Stomach (tissue), 9 donors: ENCODE data around the gene RENBP. TPM values are rescaled to one million over a fixed set of nuclear protein-coding genes. Genes with fewer than 3 reads are reported as not detected.

Source experiments
- DNase-seq, 2 donors: peaks; one replicate each; pipeline versions ENCODE4 v3.0.0 to v3.0.0-alpha.2; 2013 to 2019
- H3K27ac ChIP-seq, 5 donors: fragments of 200-600 bp in 4 of 5; sonication (generic) in 4 of 5; one replicate each; pipeline ENCODE4 v1.5.1; 2013 to 2019; ENCODE audit warnings: mild to moderate bottlenecking in 1 of 5, moderate library complexity in 1 of 5
- H3K27me3 ChIP-seq, 3 donors: fragments of 200-600 bp; sonication (generic); one replicate each; pipeline ENCODE4 v1.5.1; 2017 to 2019; ENCODE audit warnings: mixed run types in 1 of 3
- H3K36me3 ChIP-seq, 4 donors: fragments of 200-600 bp; sonication (generic); 1 replicate in 3 of 4; 2 replicates in 1 of 4; pipeline ENCODE4 v1.5.1; 2016 to 2019
- H3K4me1 ChIP-seq, 4 donors: fragments of 200-600 bp; sonication (generic); one replicate each; pipeline ENCODE4 v1.5.1; 2016 to 2019
- H3K4me3 ChIP-seq, 4 donors: fragments of 200-600 bp; sonication (generic) in 3 of 4; one replicate each; pipeline ENCODE4 v1.5.1; 2016 to 2019; ENCODE audit warnings: mild to moderate bottlenecking in 1 of 4
- H3K9me3 ChIP-seq, 4 donors: fragments of 200-600 bp; sonication (generic); one replicate each; pipeline ENCODE4 v1.5.1; 2016 to 2019
- EP300 ChIP-seq: sonication (generic); formaldehyde crosslinking; IDR thresholded peaks from one replicate; pipeline ENCODE4 v1.6.1; 2017; ENCODE audit warnings: antibody characterized with exemption
- POLR2A ChIP-seq, 4 donors: fragments of 450-650 bp; IDR thresholded peaks; one replicate each; pipeline ENCODE4 v1.6.1; 2016; ENCODE audit warnings: antibody characterized with exemption in 4 of 4, control low read depth in 2 of 4, mild to moderate bottlenecking in 1 of 4, moderate library complexity in 1 of 4
- POLR2AphosphoS5 ChIP-seq, 3 donors: sonication (generic); formaldehyde crosslinking; IDR thresholded peaks; one replicate each; pipeline ENCODE4 v1.6.1; 2016; ENCODE audit warnings: antibody characterized with exemption in 3 of 3
- whole genome bisulfite sequencing, 5 donors: extraction: QIAGEN DNeasy Blood & Tissue Kit in 3 of 5; methylation state at CpG; one replicate each; pipeline versions ENCODE4 v1.1.5 to v1.1.7; 2013 to 2018; 5-methylcytosine and 5-hydroxymethylcytosine counted together
- intact Hi-C: fragments of 100-400 bp; cut with DNase I; formaldehyde crosslinking; loops from one replicate; pipeline ENCODE4 v1.15.1; 2023; ENCODE audit warnings: low total_unique reads
- polyA plus RNA-seq, 3 donors: library from polyadenylated mRNA; stranded (reverse); fragments of 200-250 nt; gene quantifications; one replicate each; pipeline ENCODE4 v1.2.3, GENCODE V29; 2013
- total RNA-seq, 5 donors: library from RNA; depleted of rRNA; stranded (reverse); fragments of >200 nt; gene quantifications; one replicate each; pipeline versions ENCODE4 v1.1.0 to v1.2.3, GENCODE V29; 2014 to 2016
- TF ChIP-seq, protein P1 (sequence below), 7 experiments: fragments of 450-650 bp in 4 of 7; fragments of 200-600 bp in 3 of 7; sonication (generic) in 3 of 7; IDR thresholded peaks; one replicate each; pipeline ENCODE4 v1.5.1; 2016 to 2019; ENCODE audit warnings: antibody characterized with exemption in 7 of 7, control low read depth in 2 of 7, mild to moderate bottlenecking in 1 of 7
- donor health status: healthy with polysubstance abuse.
- donor health status: Bipolar disorder and iron deficiency.
- donor health status: healthy.

The RENBP gene
- total and polyA plus RNA-seq, 8 donors = 2.3 to 12.7 (median 8.1) TPM; not detected in 3

DNA sequence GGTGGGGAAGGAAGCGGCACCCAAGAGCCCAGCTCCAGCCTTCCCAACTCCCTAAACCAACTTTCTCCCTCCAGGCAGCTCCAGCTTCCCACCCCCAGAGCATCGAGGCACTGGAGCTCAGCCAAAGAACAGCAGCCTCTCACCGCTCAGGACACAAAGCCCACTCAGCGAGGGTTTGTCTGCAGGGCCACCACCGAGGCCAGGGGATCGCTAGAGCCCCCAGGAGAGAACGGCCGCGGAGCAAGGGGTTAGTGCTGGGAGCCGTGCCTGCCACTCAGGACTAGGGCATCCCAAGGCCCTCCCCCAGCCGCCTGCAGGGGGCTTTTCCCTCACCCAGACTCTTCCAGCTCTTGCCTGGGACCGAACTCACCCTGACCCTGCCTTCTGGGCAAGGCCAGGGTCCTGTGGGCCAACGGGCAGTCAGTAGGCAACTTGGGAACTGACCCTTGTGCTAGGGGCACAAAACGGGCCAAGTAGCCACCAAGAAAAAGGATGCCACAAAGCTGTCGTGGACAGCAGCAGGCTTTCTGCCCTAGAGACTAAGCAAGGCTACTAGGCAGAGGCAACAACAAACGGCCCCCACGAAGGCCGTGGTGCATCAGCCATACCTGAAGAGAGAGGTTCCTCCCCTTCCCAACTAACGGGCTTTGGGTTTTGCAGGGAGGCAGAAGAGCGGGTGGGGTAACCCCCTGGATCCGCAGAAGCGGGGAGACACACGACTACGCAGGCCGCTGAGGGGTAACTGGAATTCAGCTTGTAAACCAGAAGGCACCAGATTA lies 24.9 kb upstream of the RENBP start:
- DNase-seq = no peak
- TF ChIP-seq EP300 (no peak), POLR2AphosphoS5 (IDR thresholded peaks at IDR 0.05) (no peak), POLR2A (IDR thresholded peaks at IDR 0.05) (no peak)
- TF ChIP-seq, protein P1, sequence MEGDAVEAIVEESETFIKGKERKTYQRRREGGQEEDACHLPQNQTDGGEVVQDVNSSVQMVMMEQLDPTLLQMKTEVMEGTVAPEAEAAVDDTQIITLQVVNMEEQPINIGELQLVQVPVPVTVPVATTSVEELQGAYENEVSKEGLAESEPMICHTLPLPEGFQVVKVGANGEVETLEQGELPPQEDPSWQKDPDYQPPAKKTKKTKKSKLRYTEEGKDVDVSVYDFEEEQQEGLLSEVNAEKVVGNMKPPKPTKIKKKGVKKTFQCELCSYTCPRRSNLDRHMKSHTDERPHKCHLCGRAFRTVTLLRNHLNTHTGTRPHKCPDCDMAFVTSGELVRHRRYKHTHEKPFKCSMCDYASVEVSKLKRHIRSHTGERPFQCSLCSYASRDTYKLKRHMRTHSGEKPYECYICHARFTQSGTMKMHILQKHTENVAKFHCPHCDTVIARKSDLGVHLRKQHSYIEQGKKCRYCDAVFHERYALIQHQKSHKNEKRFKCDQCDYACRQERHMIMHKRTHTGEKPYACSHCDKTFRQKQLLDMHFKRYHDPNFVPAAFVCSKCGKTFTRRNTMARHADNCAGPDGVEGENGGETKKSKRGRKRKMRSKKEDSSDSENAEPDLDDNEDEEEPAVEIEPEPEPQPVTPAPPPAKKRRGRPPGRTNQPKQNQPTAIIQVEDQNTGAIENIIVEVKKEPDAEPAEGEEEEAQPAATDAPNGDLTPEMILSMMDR (IDR thresholded peaks at IDR 0.05) = no peak
- 4 to 51% (median 17%) methylated on average over 9 to 25 of the region's 25 CpGs for WGBS, 5 donors
- no peaks in the 10 kb centered on the region for H3K27me3 ChIP-seq
- peak overlapping the region; percentile 0 to 99 (median 99) for H3K27ac ChIP-seq
- H3K4me3 ChIP-seq = peak overlapping the region; percentile 77 to 90 (median 84)
- intact Hi-C loops = no loop called here
- no peaks in the 10 kb centered on the region for H3K9me3 ChIP-seq
- peaks cover 42 to 69% (median 63%) of the 10 kb centered on the region in 4 donors for H3K4me1 ChIP-seq
- peaks cover 0 to 2% (median under 1%) of the 10 kb centered on the region in 4 donors for H3K36me3 ChIP-seq

DNA sequence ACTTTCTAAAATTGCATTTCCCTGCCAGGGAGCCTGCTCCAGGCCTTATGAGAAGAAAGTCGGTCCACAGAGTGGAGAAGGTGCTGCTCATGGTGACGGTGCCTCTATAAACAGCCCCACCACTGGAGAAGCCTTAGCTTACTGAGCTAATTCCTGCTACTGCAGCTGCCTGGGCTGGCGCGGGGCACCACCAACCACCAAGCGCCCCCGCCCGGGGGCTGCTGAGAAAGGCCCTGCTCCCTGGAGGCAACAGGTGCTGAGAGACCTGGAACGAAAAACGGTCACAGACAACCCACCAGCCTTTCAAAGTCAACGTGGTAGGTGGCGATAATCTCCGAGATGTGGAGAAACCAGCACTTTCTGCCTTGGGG lies 24.3 kb upstream of the RENBP start:
- 6 to 67% (median 18%) methylated on average over 6 to 12 of the region's 12 CpGs for WGBS, 5 donors
- H3K27ac ChIP-seq = peak overlapping the region; percentile 0 to 99 (median 99)
- peaks cover 0 to 8% (median 6%) of the 10 kb centered on the region in 4 donors for H3K36me3 ChIP-seq
- no peaks in the 10 kb centered on the region for H3K9me3 ChIP-seq
- TF ChIP-seq EP300 (no peak), POLR2AphosphoS5 (IDR thresholded peaks at IDR 0.05) (no peak), POLR2A (IDR thresholded peaks at IDR 0.05) (no peak)
- TF ChIP-seq, protein P1 (IDR thresholded peaks at IDR 0.05) = no peak
- peak in 1 of 2 donors; percentile 62 for DNase-seq
- intact Hi-C loops = no loop called here
- H3K4me1 ChIP-seq = peaks cover 36 to 65% (median 57%) of the 10 kb centered on the region in 4 donors
- H3K4me3 ChIP-seq = peak overlapping the region; percentile 77 to 90 (median 84)
- no peaks in the 10 kb centered on the region for H3K27me3 ChIP-seq

DNA sequence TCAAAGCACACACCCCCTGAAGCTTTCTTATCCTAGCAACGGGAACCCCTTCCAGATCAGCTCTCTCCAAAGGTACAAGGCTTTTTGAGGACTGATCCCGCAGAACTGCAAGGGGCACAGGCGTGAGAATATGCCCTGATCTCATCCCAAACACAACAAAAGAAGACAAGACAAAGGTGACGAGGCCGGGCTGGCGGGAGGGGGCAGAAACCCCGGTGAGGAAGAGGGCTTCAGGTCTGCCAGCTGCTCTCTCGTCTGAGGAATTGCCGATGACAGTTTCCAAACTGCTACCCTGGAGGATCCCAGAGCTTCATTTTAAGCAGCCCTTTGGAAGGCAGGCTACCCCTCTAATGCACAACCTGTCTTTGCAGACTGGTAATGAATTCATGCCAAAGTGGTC lies 23.8 kb upstream of the RENBP start:
- Histone ChIP-seq H3K36me3 (peaks cover under 1 to 13% (median 11%) of the 10 kb centered on the region in 4 donors), H3K27me3 (no peaks in the 10 kb centered on the region), H3K9me3 (no peaks in the 10 kb centered on the region), H3K4me1 (peaks cover 34 to 60% (median 52%) of the 10 kb centered on the region in 4 donors), H3K4me3 (peak overlapping the region; percentile 77 to 90 (median 84)), H3K27ac (peak overlapping the region; percentile 2 to 99 (median 99))
- TF ChIP-seq POLR2AphosphoS5 (IDR thresholded peaks at IDR 0.05) (no peak), POLR2A (IDR thresholded peaks at IDR 0.05) (no peak), EP300 (no peak)
- TF ChIP-seq, protein P1 (IDR thresholded peaks at IDR 0.05) = no peak
- no peak for DNase-seq
- WGBS, 5 donors = 33 to 72% (median 49%) methylated on average over 3 to 9 of the region's 9 CpGs
- intact Hi-C loops = no loop called here

DNA sequence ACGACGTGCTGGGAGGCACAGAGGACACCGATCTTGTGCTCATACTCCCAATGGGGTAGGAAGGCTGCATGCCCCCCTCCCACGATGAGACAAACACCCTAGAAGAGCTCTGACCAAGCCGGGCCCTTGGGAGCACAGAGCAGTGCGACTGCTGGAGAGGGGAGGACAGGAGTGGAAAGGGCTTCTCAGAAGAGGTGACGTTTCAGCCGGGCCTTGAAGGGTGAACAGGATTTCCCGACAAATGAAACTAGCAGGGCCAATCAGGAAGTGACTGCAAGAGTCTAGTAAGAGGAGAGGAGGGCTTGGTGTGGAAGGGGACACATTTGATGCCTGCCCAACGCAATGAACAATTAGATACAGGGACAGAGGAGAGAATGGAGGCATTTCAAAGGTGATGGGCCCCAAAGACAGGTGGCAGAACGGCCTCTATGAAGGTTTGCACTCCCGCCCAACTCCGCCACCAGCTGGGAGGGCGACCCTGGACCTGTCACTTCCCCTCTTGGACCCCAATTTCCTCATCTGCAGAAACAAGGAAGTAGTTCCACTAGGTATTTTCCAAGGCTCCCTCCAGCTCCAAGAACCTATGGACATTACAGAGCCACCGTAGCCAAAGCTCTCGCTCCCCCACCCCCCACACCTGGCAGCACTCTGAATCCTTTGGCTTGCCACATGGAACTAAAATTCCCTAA lies 23.2 kb upstream of the RENBP start:
- TF ChIP-seq EP300 (no peak), POLR2AphosphoS5 (IDR thresholded peaks at IDR 0.05) (no peak), POLR2A (IDR thresholded peaks at IDR 0.05) (no peak)
- TF ChIP-seq, protein P1 (IDR thresholded peaks at IDR 0.05) = no peak
- no peaks in the 10 kb centered on the region for H3K9me3 ChIP-seq
- intact Hi-C loops = no loop called here
- no peak for DNase-seq
- 40 to 73% (median 41%) methylated on average over 9 to 16 of the region's 16 CpGs for WGBS, 5 donors
- H3K4me3 ChIP-seq = peak overlapping the region in 2 of 4 donors; percentile 88 to 90
- H3K27ac ChIP-seq = peak overlapping the region; percentile 2 to 99 (median 99)
- H3K36me3 ChIP-seq = peaks cover 6 to 18% (median 17%) of the 10 kb centered on the region in 4 donors
- H3K4me1 ChIP-seq = peaks cover 34 to 59% (median 50%) of the 10 kb centered on the region in 4 donors
- H3K27me3 ChIP-seq = no peaks in the 10 kb centered on the region
